Endometrial microvascular endothelial cells (primary cell): ENCODE data around the gene ASAP3. TPM values are rescaled to one million over a fixed set of nuclear protein-coding genes. Genes with fewer than 3 reads are reported as not detected.

Experiments
- in situ Hi-C: cut with HindIII; loops from 2 replicates; pipeline ENCODE4 v1.10.0; 2017; ENCODE audit warnings: low sequenced_read_pairs, low pct_unique_long_range_greater_than_20kb; ENCODE audit errors: inconsistent ontology term
- total RNA-seq: library from RNA; depleted of rRNA; stranded (reverse); fragments of >200 nt; gene quantifications from one replicate; pipeline ENCODE4 v1.2.3, GENCODE V29; 2015; ENCODE audit errors: inconsistent ontology term

ASAP3 gene
- total RNA-seq, 1 donor from 2014 or later: 3.2 TPM

GRCh38 chr1:23460519-23460918 is 23.5 kb downstream of the ASAP3 start:
- in situ Hi-C loops: no loop called here

GRCh38 chr1:23459338-23459757 is 24.6 kb downstream of the ASAP3 start:
- in situ Hi-C loops: no loop called here

GRCh38 chr1:23456226-23456625 is 27.8 kb downstream of the ASAP3 start:
- in situ Hi-C loops: no loop called here

GRCh38 chr1:23453455-23454000 is 30.5 kb downstream of the ASAP3 start:
- in situ Hi-C loops: no loop called here

- in situ Hi-C loops: no loop called here
These were observed 32.0 kb downstream of the ASAP3 start for GRCh38 chr1:23452011-23452411.

GRCh38 chr1:23451441-23451840 is 32.5 kb downstream of the ASAP3 start:
- in situ Hi-C loops: no loop called here

- in situ Hi-C loops: no loop called here
These were observed 33.1 kb downstream of the ASAP3 start for GRCh38 chr1:23450894-23451293.

GRCh38 chr1:23449958-23450357 is 34.0 kb downstream of the ASAP3 start:
- in situ Hi-C loops: no loop called here

- in situ Hi-C loops: no loop called here
These were observed 34.7 kb downstream of the ASAP3 start for GRCh38 chr1:23449306-23449705.

GRCh38 chr1:23448846-23449245 is 35.1 kb downstream of the ASAP3 start:
- in situ Hi-C loops: no loop called here

GRCh38 chr1:23446661-23447310 is 37.2 kb downstream of the ASAP3 start:
- in situ Hi-C loops: no loop called here

- in situ Hi-C loops: no loop called here
These were observed 39.2 kb downstream of the ASAP3 start for GRCh38 chr1:23444596-23445390.

- in situ Hi-C loops: no loop called here
These were observed 39.9 kb downstream of the ASAP3 start for GRCh38 chr1:23444104-23444533.

- in situ Hi-C loops: no loop called here
These were observed 41.2 kb downstream of the ASAP3 start for GRCh38 chr1:23442751-23443150.

- in situ Hi-C loops: no loop called here
These were observed 42.4 kb downstream of the ASAP3 start for GRCh38 chr1:23441446-23442148.

GRCh38 chr1:23438545-23438944 is 45.4 kb downstream of the ASAP3 start:
- in situ Hi-C loops: no loop called here

- in situ Hi-C loops: no loop called here
These were observed 46.7 kb downstream of the ASAP3 start for GRCh38 chr1:23437355-23437664.

- in situ Hi-C loops: no loop called here
These were observed 47.2 kb downstream of the ASAP3 start for GRCh38 chr1:23436520-23437354.

GRCh38 chr1:23434260-23434775 is 49.7 kb downstream of the ASAP3 start:
- in situ Hi-C loops: no loop called here
